ENCODE results near the gene AGAP3.

The AGAP3 gene

DNA sequence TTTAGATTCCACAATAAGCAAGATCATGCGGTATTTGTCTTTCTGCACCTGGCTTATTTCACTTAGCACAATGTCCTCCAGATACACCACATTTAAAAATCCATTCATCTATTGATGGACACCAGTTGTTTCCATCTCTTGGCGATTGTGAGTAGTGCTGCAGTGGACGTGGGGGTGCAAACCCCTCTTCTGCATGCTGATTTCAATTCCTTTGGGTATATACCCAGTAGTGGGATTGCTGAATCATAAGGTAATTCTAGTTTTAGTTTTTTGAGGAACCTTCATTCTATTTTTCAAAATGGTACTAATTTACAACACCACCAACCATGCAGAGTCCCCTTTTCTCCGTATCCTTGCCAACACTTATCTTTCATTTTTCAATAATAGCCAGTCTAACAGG lies 102.8 kb downstream of the AGAP3 start:
- no peak for DNase-seq

DNA sequence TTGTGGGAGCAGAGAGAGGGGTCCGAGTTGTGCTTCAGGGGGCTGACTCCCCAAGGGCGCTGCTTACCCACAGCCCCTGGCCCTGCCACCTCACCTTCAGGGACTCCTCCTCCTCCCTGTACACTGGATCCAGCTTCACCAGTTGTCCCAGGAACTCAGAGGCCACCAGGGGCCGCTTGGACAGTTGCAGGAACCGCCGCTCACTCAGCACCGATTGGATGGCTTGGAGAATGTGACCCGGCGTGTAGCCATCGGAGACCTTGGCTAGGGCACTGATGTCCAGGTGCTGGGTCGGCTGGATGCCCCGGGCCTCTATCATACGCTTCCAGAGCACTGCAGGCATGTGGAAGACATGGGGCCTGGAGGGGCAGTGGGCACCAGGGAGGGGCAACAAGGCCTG lies 105.3 kb downstream of the AGAP3 start:
- no peak for DNase-seq

DNA sequence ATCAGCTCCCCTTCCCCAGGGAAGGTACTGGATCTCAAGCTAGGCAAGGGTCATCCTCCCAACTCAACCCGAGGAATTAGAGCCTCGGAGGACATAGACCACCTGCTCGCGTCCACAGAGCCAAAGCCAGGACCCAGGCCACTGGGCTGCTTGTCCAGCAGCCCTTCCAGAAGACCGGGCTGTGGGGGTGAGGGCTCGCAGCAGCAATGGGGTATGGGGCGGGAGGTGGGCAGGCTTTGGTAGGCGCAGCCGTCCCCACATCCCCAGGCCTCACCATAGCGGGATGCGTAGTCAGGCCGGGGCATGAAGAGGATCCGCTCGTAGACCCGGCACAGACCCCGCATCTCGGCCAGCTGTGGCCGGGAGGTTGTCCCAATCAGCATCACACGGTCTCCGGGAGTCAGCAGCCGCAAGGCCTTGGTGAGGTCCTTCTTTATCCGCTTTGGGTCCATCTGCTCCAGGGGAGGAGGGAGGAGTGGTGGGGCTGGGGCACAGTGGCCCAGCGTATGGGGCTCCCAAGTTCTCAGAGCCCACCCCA lies 105.8 kb downstream of the AGAP3 start:
- no peak for DNase-seq

DNA sequence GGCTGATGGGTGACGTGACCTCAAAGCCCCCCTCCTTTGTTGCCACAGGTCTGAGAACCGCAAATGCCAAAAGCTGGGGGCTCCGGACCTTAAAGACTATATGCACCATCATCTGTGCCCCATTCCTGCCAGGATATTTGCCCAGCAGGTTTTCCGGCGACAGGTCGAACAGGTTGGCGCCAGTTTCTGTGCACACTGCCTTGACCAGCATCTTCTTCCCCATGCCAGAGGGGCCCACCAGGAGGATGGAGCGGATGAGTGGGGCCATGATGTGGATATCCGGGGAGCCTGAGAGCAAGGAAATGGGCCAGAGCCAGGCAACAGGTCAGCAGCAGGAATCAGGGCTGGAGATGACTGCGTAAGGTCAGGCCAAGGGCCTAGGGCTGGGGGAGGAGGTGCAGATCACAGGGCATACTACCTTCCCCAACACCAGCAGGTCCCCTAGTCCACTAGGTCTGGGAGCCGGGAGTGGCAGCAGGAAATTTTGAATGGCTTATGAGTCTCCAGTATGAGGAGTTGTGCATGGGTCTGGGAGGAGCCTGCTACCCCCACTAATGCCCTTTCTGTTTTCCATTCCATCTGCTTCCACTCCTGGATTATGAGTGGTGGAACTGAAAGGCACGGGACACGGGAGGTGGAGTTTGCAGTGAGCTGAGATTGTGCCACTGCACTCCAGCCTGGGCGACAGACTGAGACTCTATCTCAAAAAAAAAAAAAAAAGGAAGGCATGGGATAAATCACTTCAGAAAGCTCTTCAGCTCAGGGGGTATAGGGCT lies 107.1 kb downstream of the AGAP3 start:
- DNase-seq, result no peak

Data from retina (tissue), 1 donor.